ENCODE data around the gene SLX4. TPM values are rescaled to one million over a fixed set of nuclear protein-coding genes. Genes with fewer than 3 reads are reported as not detected.
A peak's percentile ranks its signal among the peaks of the same experiment; 100 is the strongest.

Gene SLX4
- total and polyA plus RNA-seq, 9 of the 15 experiments (the other 6 are each of a cell fraction or from before 2014, with no cell fraction given): 0.29 to 7.9 (median 3.8) TPM

DNA sequence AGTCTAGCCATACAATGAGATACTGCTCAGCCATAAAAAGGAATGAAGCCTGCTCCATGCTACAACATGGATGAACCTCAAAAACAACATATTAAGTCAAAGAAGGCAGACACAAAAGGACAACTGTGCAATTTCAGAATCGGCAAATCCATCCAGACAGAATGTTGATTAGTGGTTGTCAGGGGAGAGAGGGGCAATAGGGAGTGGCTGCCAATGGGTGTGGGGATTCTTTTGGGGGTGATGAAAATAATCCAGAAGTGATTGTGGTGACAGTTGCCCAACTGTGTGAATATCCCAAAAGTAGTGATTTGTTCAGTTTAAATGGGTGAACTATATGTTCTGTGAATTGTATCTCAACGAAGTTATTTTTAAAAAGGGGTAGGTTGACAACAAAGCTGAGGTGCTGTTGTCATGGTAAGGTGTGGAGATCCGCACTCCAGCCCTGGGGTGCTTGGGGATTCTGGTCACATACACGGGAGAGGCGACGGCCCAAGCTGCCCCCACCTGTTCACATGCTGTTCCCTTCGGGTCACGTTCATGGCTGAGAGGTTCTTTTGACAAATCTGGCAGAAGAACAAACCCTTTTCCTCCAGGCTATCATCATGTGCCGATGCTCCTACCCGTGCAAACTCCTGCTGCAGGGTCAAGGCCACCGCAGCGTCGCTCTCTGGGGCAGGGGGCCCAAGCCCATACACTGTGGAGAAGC lies 9.6 kb downstream of the SLX4 start (continued):
- TF ChIP-seq THAP12 (CRISPR knock-in tag; IDR thresholded peaks at IDR 0.05) (no peak), SMARCA5 (IDR thresholded peaks at IDR 0.05) (no peak)
- TF ChIP-seq, protein P1, sequence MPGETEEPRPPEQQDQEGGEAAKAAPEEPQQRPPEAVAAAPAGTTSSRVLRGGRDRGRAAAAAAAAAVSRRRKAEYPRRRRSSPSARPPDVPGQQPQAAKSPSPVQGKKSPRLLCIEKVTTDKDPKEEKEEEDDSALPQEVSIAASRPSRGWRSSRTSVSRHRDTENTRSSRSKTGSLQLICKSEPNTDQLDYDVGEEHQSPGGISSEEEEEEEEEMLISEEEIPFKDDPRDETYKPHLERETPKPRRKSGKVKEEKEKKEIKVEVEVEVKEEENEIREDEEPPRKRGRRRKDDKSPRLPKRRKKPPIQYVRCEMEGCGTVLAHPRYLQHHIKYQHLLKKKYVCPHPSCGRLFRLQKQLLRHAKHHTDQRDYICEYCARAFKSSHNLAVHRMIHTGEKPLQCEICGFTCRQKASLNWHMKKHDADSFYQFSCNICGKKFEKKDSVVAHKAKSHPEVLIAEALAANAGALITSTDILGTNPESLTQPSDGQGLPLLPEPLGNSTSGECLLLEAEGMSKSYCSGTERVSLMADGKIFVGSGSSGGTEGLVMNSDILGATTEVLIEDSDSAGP (CRISPR knock-in tag; IDR thresholded peaks at IDR 0.05): no peak

DNA sequence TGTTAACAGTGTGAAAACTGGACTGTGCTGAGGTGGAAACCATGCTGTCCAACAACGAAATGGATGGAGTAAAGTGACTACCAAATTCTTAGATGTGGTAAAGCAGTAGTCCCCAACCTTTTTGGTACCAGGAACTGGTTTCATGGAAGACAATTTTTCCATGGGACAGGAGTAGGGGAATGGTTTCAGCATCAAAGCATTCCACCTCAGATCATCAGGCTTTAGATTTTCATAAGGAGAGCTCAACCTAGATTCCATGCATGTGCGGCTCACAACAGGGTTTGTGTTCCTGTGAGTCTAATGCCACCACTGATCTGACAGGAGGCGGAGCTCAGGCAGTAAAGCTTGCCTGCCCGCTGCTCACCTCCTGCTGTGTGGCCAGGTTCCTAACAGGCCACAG lies 11.5 kb downstream of the SLX4 start:
- Histone ChIP-seq H3K27me3 (ENCODE audit: control insufficient read depth in 2 of 2, insufficient read depth in 2 of 2, low read length in 2 of 2) (no peaks in the 10 kb centered on the region), H3K9me1 (ENCODE audit: control insufficient read depth, insufficient read depth, low read length) (no peaks in the 10 kb centered on the region), H3K9ac (ENCODE audit: insufficient read depth in 1 of 2, low read depth in 2 of 2, low read length in 2 of 2) (no peak overlapping the region), H3K79me2 (ENCODE audit: control insufficient read depth, insufficient read depth, low read length) (no peaks in the 10 kb centered on the region), H3K27ac (ENCODE audit: extremely low read depth, low read depth, low read length) (no peak overlapping the region), H3K4me2 (ENCODE audit: insufficient read depth, low read length) (no peak overlapping the region), H3K4me3 (no peak overlapping the region), H4K20me1 (replicated peaks; ENCODE audit: control insufficient read depth, insufficient read depth, low read length) (no peaks in the 10 kb centered on the region), H3K9me3 (replicated peaks; ENCODE audit: control insufficient read depth, insufficient read depth, low read depth, low read length) (peaks cover 6% of the 10 kb centered on the region), H3K4me1 (replicated peaks in 1 of 2; ENCODE audit: control insufficient read depth in 2 of 2, insufficient read depth in 2 of 2, low read length in 2 of 2) (peaks cover 0 to 12% of the 10 kb centered on the region in 2 experiments; a peak in 2 of 5 replicates), H2AFZ (ENCODE audit: low read depth, low read length) (no peak overlapping the region), H3K36me3 (ENCODE audit: control insufficient read depth, insufficient read depth, low read length) (peaks cover 18% of the 10 kb centered on the region; the same call in 2 of the 3 replicates)
- ChIA-PET CTCF (ENCODE audit: low intra/inter-chr PET ratio) (no interaction called here), POLR2A (interaction anchor here (1.2 kb wide), 1 partner anchor 9 kb away, joined by 3 read pairs; no protein-coding TSS in a partner anchor)
- 88% methylated on average over 3 of the region's 4 CpGs for WGBS (ENCODE audit: insufficient coverage, low coverage, missing lambda C conversion rate)
- FAIRE-seq (peak; percentile 64), DNase-seq (ENCODE audit: extremely low read depth in 1 of 4, low spot score in 3 of 4) (no peak), ATAC-seq (no peak)
- no TSS peak for BruUV-seq (replicated peaks)
- intact Hi-C loops (cut with micrococcal nuclease) (no loop called here), in situ Hi-C loops (cut with MboI) (no loop called here)
- TF ChIP-seq ZNF696 (CRISPR knock-in tag; conservative IDR thresholded peaks at IDR 0.05) (no peak), ZC3H11A (IDR thresholded peaks at IDR 0.05; ENCODE audit: low read depth, low read length) (no peak)
